Activated CD4-positive, alpha-beta T cell treated with anti-CD3 and anti-CD28 coated beads, Interleukin-2, amount 10 ng/mL, durations not matched to agents 7 days and 5 days (primary cell): Measurements from ENCODE around the gene TNN. TPM values are rescaled to one million over a fixed set of nuclear protein-coding genes. Genes with fewer than 3 reads are reported as not detected.
"Not testable (repeated sequence)": the region's sequence is repeated elsewhere in the genome, so short reads cannot be mapped to it uniquely, and the experiment has no call there.

Source experiments
- CTCF ChIA-PET: fragments of 350-600 bp; sonication (Branson Sonifier 250); formaldehyde crosslinking; loops from one replicate; lab custom pipeline; 2021; ENCODE audit warnings: antibody characterized with exemption; lab: Charles Lee
- POLR2A ChIA-PET: fragments of 350-600 bp; sonication (Branson Sonifier 250); formaldehyde crosslinking; loops from one replicate; lab custom pipeline; 2021; ENCODE audit warnings: antibody characterized with exemption; lab: Charles Lee
- DNase-seq: peaks from one replicate; pipeline ENCODE4 v3.0.0-alpha.2; 2020
- H3K27ac Mint-ChIP-seq: one replicate; pipeline ENCODE4 v1.8.0; 2021; ENCODE audit warnings: mild to moderate bottlenecking, moderate library complexity, mixed read lengths
- H3K27me3 Mint-ChIP-seq: one replicate; pipeline ENCODE4 v1.8.0; 2021; ENCODE audit warnings: mixed read lengths
- H3K36me3 Mint-ChIP-seq: one replicate; pipeline ENCODE4 v1.8.0; 2021; ENCODE audit warnings: low read depth, mixed read lengths
- H3K4me1 Mint-ChIP-seq: one replicate; pipeline ENCODE4 v1.8.0; 2021; ENCODE audit warnings: mixed read lengths
- H3K4me3 Mint-ChIP-seq: one replicate; pipeline ENCODE4 v1.8.0; 2021; ENCODE audit warnings: mild to moderate bottlenecking, moderate library complexity, mixed read lengths
- H3K9me3 Mint-ChIP-seq: one replicate; pipeline ENCODE4 v1.8.0; 2021; ENCODE audit warnings: mixed read lengths
- total RNA-seq, 2 experiments: library from RNA; stranded (reverse); gene quantifications; one replicate each; pipeline ENCODE4 v1.2.3, GENCODE V29; 2021

The TNN gene
- total RNA-seq, 2 experiments from 2014 or later: not detected

- POLR2A ChIA-PET: no interaction called here
- CTCF ChIA-PET: interaction anchor here (0.5 to 0.9 kb wide), 3 partner anchors 110 to 515 kb away, joined by 3 read pairs; no protein-coding TSS in a partner anchor
- H3K27me3 Mint-ChIP-seq: peaks cover 5% of the 10 kb centered on the region
- no peaks in the 10 kb centered on the region for H3K9me3 Mint-ChIP-seq
- H3K4me1 Mint-ChIP-seq: peaks cover 3% of the 10 kb centered on the region
- H3K27ac Mint-ChIP-seq: no peak overlapping the region
- no peak overlapping the region for H3K4me3 Mint-ChIP-seq
- H3K36me3 Mint-ChIP-seq: no peaks in the 10 kb centered on the region
- DNase-seq: no peak
Measured at GRCh38 chr1:175040324-175040879, 27.2 kb upstream of the TNN start.

GRCh38 chr1:175042650-175043049 lies 25.0 kb upstream of the TNN start:
- CTCF ChIA-PET: no interaction called here

GRCh38 chr1:175043824-175044223 lies 23.8 kb upstream of the TNN start:
- Mint-ChIP-seq H3K4me1 (no peaks in the 10 kb centered on the region), H3K36me3 (no peaks in the 10 kb centered on the region), H3K4me3 (no peak overlapping the region), H3K9me3 (no peaks in the 10 kb centered on the region), H3K27me3 (peaks cover 20% of the 10 kb centered on the region), H3K27ac (no peak overlapping the region)
- DNase-seq: no peak
- POLR2A ChIA-PET: no interaction called here
- CTCF ChIA-PET: no interaction called here

More at GRCh38 chr1:175042650-175043049, 25.0 kb upstream of the TNN start:
- Mint-ChIP-seq H3K4me3 (no peak overlapping the region), H3K4me1 (no peaks in the 10 kb centered on the region), H3K27me3 (peaks cover 9% of the 10 kb centered on the region), H3K27ac (no peak overlapping the region), H3K36me3 (no peaks in the 10 kb centered on the region), H3K9me3 (no peaks in the 10 kb centered on the region)
- POLR2A ChIA-PET: no interaction called here
- no peak for DNase-seq

GRCh38 chr1:175044591-175044990 lies 23.0 kb upstream of the TNN start:
- DNase-seq, H3K27ac Mint-ChIP-seq, H3K36me3 Mint-ChIP-seq, H3K4me1 Mint-ChIP-seq, CTCF ChIA-PET, H3K9me3 Mint-ChIP-seq, H3K4me3 Mint-ChIP-seq, POLR2A ChIA-PET: not testable (repeated sequence)
- H3K27me3 Mint-ChIP-seq: peaks cover 28% of the 10 kb centered on the region

GRCh38 chr1:175045097-175045496 lies 22.5 kb upstream of the TNN start:
- no peak for DNase-seq
- H3K4me1 Mint-ChIP-seq: no peaks in the 10 kb centered on the region
- H3K36me3 Mint-ChIP-seq: no peaks in the 10 kb centered on the region
- H3K27me3 Mint-ChIP-seq: peaks cover 30% of the 10 kb centered on the region
- CTCF ChIA-PET: no interaction called here
- H3K27ac Mint-ChIP-seq: no peak overlapping the region
- no peaks in the 10 kb centered on the region for H3K9me3 Mint-ChIP-seq
- H3K4me3 Mint-ChIP-seq: no peak overlapping the region
- POLR2A ChIA-PET: no interaction called here

GRCh38 chr1:175045519-175045918 lies 22.1 kb upstream of the TNN start:
- no peak for DNase-seq
- ChIA-PET CTCF (no interaction called here), POLR2A (no interaction called here)
- H3K4me3 Mint-ChIP-seq: no peak overlapping the region
- H3K4me1 Mint-ChIP-seq: no peaks in the 10 kb centered on the region
- H3K9me3 Mint-ChIP-seq: no peaks in the 10 kb centered on the region
- H3K27me3 Mint-ChIP-seq: peaks cover 34% of the 10 kb centered on the region
- H3K36me3 Mint-ChIP-seq: no peaks in the 10 kb centered on the region
- no peak overlapping the region for H3K27ac Mint-ChIP-seq

- Mint-ChIP-seq H3K4me1 (no peaks in the 10 kb centered on the region), H3K27ac (no peak overlapping the region), H3K4me3 (no peak overlapping the region), H3K9me3 (no peaks in the 10 kb centered on the region), H3K36me3 (no peaks in the 10 kb centered on the region), H3K27me3 (peaks cover 42% of the 10 kb centered on the region)
- CTCF ChIA-PET: no interaction called here
- no peak for DNase-seq
- POLR2A ChIA-PET: no interaction called here
Measured at GRCh38 chr1:175050992-175051391, 16.6 kb upstream of the TNN start.

- Mint-ChIP-seq H3K9me3 (no peaks in the 10 kb centered on the region), H3K27me3 (peaks cover 28% of the 10 kb centered on the region), H3K4me1 (no peaks in the 10 kb centered on the region), H3K36me3 (no peaks in the 10 kb centered on the region), H3K27ac (no peak overlapping the region), H3K4me3 (no peak overlapping the region)
- DNase-seq: no peak
- CTCF ChIA-PET: interaction anchor here (1.2 kb wide), 1 partner anchor 27 kb away, joined by 3 read pairs; no protein-coding TSS in a partner anchor
- POLR2A ChIA-PET: no interaction called here
Measured at GRCh38 chr1:175054736-175055135, 12.9 kb upstream of the TNN start.

GRCh38 chr1:175062339-175062738 lies 5.3 kb upstream of the TNN start:
- H3K4me1 Mint-ChIP-seq: no peaks in the 10 kb centered on the region
- H3K27ac Mint-ChIP-seq: no peak overlapping the region
- H3K36me3 Mint-ChIP-seq: no peaks in the 10 kb centered on the region
- POLR2A ChIA-PET: no interaction called here
- H3K9me3 Mint-ChIP-seq: no peaks in the 10 kb centered on the region
- CTCF ChIA-PET: no interaction called here
- DNase-seq: no peak
- peaks cover 19% of the 10 kb centered on the region for H3K27me3 Mint-ChIP-seq
- no peak overlapping the region for H3K4me3 Mint-ChIP-seq

- ChIA-PET POLR2A (no interaction called here), CTCF (no interaction called here)
- H3K9me3 Mint-ChIP-seq: no peaks in the 10 kb centered on the region
- no peak overlapping the region for H3K4me3 Mint-ChIP-seq
- no peak for DNase-seq
- no peaks in the 10 kb centered on the region for H3K36me3 Mint-ChIP-seq
- H3K27me3 Mint-ChIP-seq: peaks cover 17% of the 10 kb centered on the region
- H3K27ac Mint-ChIP-seq: no peak overlapping the region
- H3K4me1 Mint-ChIP-seq: no peaks in the 10 kb centered on the region
Measured at GRCh38 chr1:175062858-175063257, 4.8 kb upstream of the TNN start.

- no peaks in the 10 kb centered on the region for H3K36me3 Mint-ChIP-seq
- no peaks in the 10 kb centered on the region for H3K9me3 Mint-ChIP-seq
- H3K4me1 Mint-ChIP-seq: peaks cover 19% of the 10 kb centered on the region
- POLR2A ChIA-PET: no interaction called here
- H3K27me3 Mint-ChIP-seq: peaks cover 13% of the 10 kb centered on the region
- no peak overlapping the region for H3K27ac Mint-ChIP-seq
- CTCF ChIA-PET: no interaction called here
- DNase-seq: no peak
- H3K4me3 Mint-ChIP-seq: no peak overlapping the region
Measured at GRCh38 chr1:175070818-175071217, 3.2 kb downstream of the TNN start.

- Mint-ChIP-seq H3K9me3 (no peaks in the 10 kb centered on the region), H3K27ac (no peak overlapping the region), H3K27me3 (peaks cover 9% of the 10 kb centered on the region), H3K36me3 (no peaks in the 10 kb centered on the region), H3K4me3 (no peak overlapping the region), H3K4me1 (peaks cover 19% of the 10 kb centered on the region)
- POLR2A ChIA-PET: no interaction called here
- no peak for DNase-seq
- CTCF ChIA-PET: no interaction called here
Measured at GRCh38 chr1:175071276-175071943, 3.8 kb downstream of the TNN start.

- H3K4me3 Mint-ChIP-seq: peak overlapping the region; percentile 51
- DNase-seq: peak; percentile 45
Measured at GRCh38 chr1:175072099-175072951, 4.7 kb downstream of the TNN start.

More at GRCh38 chr1:175072099-175072951, 4.7 kb downstream of the TNN start:
- Mint-ChIP-seq H3K27ac (no peak overlapping the region), H3K27me3 (peaks cover 5% of the 10 kb centered on the region), H3K4me1 (peaks cover 19% of the 10 kb centered on the region), H3K9me3 (no peaks in the 10 kb centered on the region), H3K36me3 (no peaks in the 10 kb centered on the region)
- ChIA-PET CTCF (no interaction called here), POLR2A (no interaction called here)
